H54 (cell line): ENCODE measurements around the gene IQGAP3.
A peak's percentile ranks its signal among the peaks of the same experiment; 100 is the strongest.
"Not testable (repeated sequence)": the region's sequence is repeated elsewhere in the genome, so short reads cannot be mapped to it uniquely, and the experiment has no call there.

Experiments used
- DNase-seq: peaks from one replicate; pipeline ENCODE4 v3.0.0; 2011; ENCODE audit warnings: low spot score, mixed read lengths; ENCODE audit not compliant: insufficient read length
- FAIRE-seq: peaks from 3 replicates; lab custom pipeline; 2011; peaks lifted over from hg19 to GRCh38; lab: Jason Lieb, UNC
- POLR2A ChIP-seq: IDR thresholded peaks from 2 replicates; pipeline ENCODE4 v1.6.1; 2011; ENCODE audit warnings: low read depth, mild to moderate bottlenecking, low read length

IQGAP3 gene

GRCh38 chr1:156574039-156574633, 1.8 kb upstream of the IQGAP3 start:
- FAIRE-seq (no peak), DNase-seq (no peak)
- TF ChIP-seq POLR2A = no peak

DNA sequence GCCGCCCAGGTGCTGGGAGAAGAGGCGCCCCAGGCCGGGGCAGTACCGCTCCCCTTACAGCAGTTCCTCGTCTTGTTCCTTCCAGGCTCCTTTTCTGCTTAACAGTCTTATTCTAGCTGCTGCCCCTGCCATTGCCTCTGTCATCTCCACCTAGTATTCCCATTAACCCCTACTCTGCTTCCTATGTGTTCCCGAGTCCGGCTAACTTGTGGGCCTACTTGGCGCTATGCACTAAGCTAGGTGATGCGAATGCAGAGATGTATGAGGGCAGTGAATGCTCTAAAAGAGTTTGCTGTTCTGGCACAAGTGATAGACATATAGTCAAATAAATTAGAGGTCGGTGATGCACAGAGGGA, 276 bp upstream of the IQGAP3 start:
- FAIRE-seq = no peak
- TF ChIP-seq POLR2A = no peak
- no peak for DNase-seq

DNA sequence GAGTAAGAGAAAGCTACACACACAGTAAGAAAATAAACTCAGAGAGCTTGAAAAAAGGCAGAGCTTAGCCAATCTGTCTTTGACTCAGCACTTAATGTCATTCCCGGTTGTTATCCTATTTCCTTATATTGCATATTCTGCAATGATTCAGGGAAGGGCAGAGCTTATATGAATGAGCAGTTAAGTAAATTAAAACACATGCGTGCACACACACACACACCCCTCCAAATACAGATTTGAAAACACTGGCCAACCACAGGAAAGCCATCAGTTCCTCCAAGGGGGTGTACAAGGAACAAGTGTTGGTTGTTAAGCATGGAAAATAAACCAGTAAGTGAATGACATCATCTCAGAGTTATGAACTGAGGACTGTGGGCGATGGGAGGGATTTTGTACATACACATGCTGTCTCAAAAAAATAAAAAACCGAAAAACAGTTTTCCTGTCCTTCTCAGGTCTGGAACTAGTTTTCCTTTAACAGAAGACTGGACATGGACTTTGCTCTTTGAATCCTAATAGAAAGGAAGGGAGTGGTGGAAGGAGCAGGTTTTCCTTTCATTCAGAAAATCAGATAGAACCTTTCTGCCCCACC, 1.0 kb downstream of the IQGAP3 start:
- FAIRE-seq (no peak), DNase-seq (peak; percentile 80)
- no peak for TF ChIP-seq POLR2A

GRCh38 chr1:156566436-156566835, 5.9 kb downstream of the IQGAP3 start:
- DNase-seq = no peak
- TF ChIP-seq POLR2A = no peak
- no peak for FAIRE-seq

- TF ChIP-seq POLR2A = no peak
- FAIRE-seq = no peak
Measured at GRCh38 chr1:156565519-156565918, 6.8 kb downstream of the IQGAP3 start.

GRCh38 chr1:156560585-156561163, 11.7 kb downstream of the IQGAP3 start:
- no peak for TF ChIP-seq POLR2A
- FAIRE-seq = no peak
- DNase-seq = no peak

More at GRCh38 chr1:156565519-156565918, 6.8 kb downstream of the IQGAP3 start:
- no peak for DNase-seq

- TF ChIP-seq POLR2A = no peak
- DNase-seq = no peak
- no peak for FAIRE-seq
Measured at GRCh38 chr1:156559797-156560385, 12.5 kb downstream of the IQGAP3 start.

DNA sequence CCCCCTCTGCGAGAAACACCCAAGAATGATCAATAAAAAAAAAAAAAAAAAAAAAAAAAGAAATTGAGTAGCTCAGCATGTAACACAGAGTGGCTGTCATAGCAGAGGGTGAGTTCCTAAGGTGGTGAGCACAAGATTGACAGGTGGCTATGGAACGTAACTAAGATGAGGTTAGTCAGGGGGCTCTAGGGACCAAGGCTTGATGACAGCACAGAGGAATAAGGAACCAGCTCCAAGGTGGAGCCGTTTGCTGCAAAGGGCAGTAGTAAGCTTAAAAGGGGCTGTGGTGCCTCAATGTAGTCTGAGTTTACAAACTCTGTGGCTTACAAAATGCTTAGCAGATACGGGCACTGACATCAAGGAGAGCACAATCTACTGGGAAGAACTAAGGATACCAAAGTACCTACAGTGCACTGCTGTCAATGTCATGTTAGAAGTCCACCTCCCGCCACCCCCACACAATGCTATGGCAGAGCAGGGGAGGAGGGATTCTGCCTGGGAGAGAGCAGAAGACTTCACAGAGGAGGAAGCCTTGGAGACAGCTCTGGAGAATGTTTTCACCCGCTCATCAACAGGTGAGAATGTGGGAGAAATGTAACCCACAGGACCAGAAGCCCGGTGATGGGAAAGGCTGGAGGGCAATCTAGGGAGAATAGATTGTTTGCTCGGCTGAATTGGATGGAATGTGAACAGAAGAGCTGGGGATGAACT, 13.1 kb downstream of the IQGAP3 start:
- no peak for FAIRE-seq

GRCh38 chr1:156556354-156556753, 16.0 kb downstream of the IQGAP3 start:
- no peak for TF ChIP-seq POLR2A
- no peak for DNase-seq
- no peak for FAIRE-seq

More for the DNA sequence above, 13.1 kb downstream of the IQGAP3 start:
- no peak for TF ChIP-seq POLR2A
- DNase-seq = no peak

GRCh38 chr1:156555715-156556114, 16.6 kb downstream of the IQGAP3 start:
- DNase-seq = no peak
- no peak for TF ChIP-seq POLR2A
- no peak for FAIRE-seq

GRCh38 chr1:156554971-156555370, 17.4 kb downstream of the IQGAP3 start:
- no peak for TF ChIP-seq POLR2A
- FAIRE-seq (no peak), DNase-seq (no peak)

DNA sequence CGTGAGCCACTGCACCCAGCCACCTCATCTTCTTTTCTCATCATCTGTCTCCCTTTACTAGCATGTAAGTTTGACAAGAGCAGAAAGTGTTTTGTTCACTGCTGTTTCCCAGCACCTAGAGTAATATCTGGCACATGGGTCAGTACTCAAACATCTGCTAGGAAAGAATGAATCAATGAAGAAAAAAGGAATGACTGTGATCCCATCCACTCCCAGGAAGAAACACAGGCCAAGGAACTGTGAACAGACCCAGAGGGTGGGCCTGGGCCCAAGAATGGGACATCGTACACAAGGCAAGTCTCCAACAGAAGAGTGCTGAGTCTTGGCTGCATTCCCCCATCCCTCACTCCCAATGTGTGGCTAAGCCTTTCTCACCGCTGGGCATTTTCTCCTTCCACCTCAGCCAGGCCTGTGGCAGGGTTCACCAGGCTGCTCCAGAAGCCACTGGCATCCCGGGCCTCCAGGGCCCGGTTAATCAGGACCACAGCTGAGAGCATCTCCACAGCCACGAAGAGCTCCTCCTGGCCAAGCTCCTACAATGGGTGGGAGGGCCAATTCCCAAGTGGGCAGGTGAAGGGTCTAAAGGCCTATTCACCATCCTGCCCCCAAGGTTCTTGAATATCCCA, 18.4 kb downstream of the IQGAP3 start:
- FAIRE-seq (no peak), DNase-seq (no peak)

GRCh38 chr1:156552937-156553336, 19.4 kb downstream of the IQGAP3 start:
- not testable (repeated sequence) for FAIRE-seq, DNase-seq

More for the DNA sequence above, 18.4 kb downstream of the IQGAP3 start:
- no peak for TF ChIP-seq POLR2A

DNA sequence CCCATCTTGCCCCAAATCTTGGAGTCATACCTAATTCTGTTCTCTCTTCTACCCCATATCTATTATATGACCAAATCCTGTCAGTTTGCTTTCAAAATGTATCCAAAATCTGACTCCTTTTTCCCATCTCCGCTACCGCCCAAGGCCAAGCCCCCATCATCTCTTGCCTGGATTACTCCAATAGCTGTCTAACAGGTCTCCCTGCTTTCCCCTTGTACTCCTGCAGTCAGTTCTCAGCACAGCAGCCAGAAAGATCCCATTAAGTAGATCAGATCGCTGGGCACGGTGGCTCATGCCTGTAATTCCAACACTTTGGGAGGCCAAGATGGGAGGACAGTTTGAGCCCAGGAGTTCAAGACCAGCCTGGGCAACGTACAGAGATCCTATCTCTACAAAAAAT, 19.8 kb downstream of the IQGAP3 start:
- TF ChIP-seq POLR2A = no peak
- FAIRE-seq = no peak
- DNase-seq = no peak
